ENCODE measurements around the gene FGFR2. TPM values are rescaled to one million over a fixed set of nuclear protein-coding genes. Genes with fewer than 3 reads are reported as not detected.

The FGFR2 gene
- 16.1 and 32.0 TPM in 2 replicates for total RNA-seq

GRCh38 chr10:121598263-121599249, at the start of gene FGFR2:
Gene FGFR2 (minus strand): TSS chr10:121598444. CDS start chr10:121593817, 4,627 bp downstream.

